GM21737 (cell line): ENCODE results near the gene KCNH1.
"Not testable (repeated sequence)": the region's sequence is repeated elsewhere in the genome, so short reads cannot be mapped to it uniquely, and the experiment has no call there.

ENCODE experiments used
- ATAC-seq: cut with Tn5 transposase; IDR thresholded peaks from one replicate; pipeline ENCODE4 v1.9.1; 2021; ENCODE audit warnings: mild to moderate bottlenecking, moderate library complexity; ENCODE audit not compliant: unreplicated experiment

The KCNH1 gene

DNA sequence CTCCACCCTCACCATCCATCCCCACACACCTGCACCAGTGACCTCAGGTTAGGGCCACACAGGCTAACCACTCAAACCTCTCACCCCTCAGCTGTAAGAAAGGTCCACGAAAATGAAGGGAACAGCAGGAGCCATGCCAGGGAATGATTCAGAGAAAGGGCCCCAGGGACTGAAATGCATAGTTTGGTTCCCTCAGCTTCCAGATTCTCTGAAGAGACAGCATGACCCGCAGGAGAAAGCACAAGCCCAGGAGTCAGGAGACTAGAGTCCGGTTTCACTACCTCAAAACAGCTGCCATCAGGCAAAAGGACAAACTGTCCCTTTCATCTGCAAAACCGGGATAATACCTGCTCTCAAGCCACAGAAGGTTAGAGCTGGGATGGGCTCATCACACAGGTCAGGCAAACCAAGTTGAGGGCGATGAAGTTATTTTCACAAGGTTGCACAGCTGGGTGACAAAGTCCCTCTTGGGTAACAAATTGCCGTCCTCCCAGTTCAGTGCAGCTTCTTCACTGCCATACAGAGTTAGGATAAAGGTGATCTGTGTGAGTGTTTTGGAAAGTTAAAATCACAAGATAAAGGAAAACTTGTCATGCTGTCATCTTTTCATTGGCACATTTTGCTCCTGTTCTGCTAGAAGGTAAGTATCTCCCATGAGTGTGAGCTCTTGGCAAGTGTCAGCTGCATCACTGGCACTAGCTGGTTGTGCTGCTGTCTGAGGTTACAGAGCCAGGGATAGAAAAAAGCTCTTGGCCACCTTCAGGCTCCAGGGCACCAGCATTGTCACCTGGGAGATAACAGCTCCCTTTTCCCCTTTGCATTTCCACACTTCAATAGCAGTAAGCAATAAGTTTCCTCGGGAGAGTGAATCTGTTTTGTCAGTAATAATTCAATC, 120.4 kb downstream of the KCNH1 start:
- no peak for ATAC-seq

- ATAC-seq: not testable (repeated sequence)
Observed at GRCh38 chr1:211011128-211011527, 122.8 kb downstream of the KCNH1 start.

DNA sequence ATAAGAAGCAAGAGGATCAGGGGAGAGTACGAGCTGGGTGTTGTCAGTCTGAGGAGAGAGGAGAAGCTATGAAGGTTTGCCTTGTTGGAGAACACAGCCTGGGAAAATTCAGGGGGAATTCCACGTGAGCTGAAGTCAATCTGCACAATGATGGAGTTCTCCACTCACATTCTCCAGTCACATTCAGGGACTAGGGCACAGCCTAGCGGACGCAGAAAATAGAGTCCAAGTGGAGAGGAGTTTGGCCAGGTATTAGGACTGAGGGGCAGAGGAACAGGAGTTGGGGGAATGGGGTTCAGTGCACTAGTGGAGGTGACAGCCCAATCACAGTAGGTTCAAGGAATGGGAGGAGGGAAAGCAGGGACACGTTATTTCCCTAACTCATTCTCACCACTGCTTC, 124.0 kb downstream of the KCNH1 start:
- ATAC-seq: no peak

DNA sequence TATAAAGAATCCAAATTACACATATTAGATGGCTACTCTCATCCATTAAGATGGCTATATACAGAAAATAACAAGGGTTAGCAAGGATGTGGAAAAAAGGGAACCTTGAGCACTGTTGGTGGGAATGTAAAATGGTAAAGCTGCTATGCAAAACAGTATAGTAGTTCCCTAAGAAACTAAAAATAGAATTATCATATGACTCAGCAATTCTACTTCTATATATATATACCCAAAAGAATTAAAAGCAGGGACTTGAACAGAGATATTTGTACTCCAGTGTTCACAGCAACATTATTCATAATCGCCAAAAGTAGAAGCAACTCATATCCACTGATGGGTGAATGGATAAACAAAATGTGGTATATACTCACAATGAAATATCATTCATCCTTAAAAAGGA, 126.1 kb downstream of the KCNH1 start:
- no peak for ATAC-seq

DNA sequence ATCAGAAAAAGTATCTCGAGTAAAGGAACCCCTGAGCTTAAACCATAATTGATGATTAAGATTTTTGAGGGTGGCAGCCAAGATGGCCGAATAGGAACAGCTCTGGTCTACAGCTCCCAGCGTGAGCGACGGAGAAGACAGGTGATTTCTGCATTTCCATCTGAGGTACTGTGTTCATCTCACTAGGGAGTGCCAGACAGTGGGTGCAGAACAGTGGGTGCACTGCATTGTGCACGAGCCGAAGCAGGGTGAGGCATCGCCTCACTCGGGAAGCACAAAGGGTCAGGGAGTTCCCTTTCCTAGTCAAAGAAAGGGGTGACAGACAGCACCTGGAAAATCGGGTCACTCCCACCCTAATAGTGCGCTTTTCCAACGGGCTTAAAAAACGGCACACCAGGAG, 138.0 kb downstream of the KCNH1 start:
- ATAC-seq: not testable (repeated sequence)

DNA sequence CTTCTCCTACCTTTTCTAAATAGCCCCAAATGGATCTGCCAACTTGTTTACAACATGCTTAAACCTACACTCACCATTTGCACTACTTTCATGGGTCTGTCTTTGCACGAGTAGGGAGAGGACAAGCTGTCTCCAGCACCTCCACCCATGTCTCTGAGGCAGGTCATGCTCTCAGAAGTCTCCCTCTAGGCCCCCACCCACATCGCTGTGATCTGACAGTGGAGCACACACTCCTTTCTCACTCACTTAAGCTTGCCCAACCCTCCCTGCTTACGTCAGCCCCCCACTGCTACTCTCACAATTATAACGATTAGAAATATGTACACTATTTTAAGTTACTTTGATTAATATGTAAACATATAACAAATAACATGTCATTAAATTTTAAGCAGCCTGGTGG, 141.1 kb downstream of the KCNH1 start:
- ATAC-seq: no peak

GRCh38 chr1:210989905-210990304, 144.0 kb downstream of the KCNH1 start:
- no peak for ATAC-seq

DNA sequence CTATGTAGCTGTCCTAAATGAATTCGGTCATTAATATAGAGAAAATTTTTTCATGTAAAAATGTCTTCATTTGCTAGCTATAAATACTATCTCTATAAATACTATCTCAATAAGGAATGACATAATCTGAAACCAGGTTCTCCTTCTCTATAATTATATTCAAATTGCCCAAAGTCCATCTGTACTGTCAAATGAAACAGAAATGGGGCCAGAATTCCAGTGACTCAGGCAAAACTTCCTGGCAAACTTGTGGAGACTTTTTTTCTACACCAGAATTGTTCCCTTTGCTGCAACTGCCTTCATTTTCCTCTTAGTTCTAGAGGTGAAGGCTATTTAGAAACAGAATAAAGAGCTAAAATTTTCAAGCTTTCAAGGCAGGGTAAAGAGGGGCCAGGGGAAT, 152.5 kb downstream of the KCNH1 start:
- ATAC-seq: no peak

DNA sequence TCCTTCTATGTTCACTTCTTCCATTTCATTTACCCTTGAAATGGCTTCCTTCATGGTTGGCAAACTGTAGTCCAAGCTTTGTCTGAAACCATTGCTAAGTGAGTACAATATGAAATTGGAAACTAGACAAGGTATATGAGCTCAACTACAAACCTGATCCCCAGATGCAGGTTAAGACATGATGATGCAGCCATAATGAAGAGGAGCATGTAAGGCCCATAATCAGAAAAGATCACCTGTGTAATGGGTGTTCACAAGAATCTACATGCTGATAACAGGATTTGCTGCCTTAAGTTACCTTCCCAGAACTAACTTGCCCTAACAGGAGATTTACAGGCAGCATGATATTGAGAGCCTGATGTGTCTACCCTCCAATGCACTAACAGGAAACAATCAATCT, 153.9 kb downstream of the KCNH1 start:
- ATAC-seq: no peak

- no peak for ATAC-seq
Observed at GRCh38 chr1:210978974-210979354, 155.0 kb downstream of the KCNH1 start.

DNA sequence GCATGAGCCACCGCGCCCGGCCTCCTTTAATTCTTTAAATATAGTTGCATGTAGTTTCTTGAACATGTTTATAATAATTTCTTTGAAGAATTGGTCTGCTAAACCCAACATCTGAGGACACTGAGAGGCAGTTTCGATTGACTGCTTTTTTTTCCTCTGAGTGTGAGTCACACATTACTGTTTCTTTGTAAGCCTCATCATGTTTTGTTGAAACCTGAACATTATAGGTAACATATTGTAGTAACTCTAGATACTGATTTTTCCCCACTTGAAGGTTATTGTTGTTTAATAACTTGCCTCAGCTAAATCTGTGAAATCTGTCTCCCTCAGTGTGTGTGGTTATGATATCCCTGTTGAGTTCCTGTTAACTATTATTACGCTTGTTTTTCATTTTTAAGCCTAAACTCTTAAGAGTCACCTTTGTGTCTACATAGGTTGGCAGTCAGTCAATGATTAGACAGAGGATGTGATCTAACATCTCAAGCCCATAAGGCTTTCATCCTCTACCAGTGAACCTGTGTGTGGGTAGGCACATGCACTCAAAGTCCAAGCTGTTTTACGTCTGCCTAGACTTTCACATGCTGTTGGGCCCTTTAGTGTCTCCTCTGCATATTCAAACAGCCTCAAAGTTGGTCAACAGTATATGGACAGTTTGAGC, 155.5 kb downstream of the KCNH1 start:
- no peak for ATAC-seq

DNA sequence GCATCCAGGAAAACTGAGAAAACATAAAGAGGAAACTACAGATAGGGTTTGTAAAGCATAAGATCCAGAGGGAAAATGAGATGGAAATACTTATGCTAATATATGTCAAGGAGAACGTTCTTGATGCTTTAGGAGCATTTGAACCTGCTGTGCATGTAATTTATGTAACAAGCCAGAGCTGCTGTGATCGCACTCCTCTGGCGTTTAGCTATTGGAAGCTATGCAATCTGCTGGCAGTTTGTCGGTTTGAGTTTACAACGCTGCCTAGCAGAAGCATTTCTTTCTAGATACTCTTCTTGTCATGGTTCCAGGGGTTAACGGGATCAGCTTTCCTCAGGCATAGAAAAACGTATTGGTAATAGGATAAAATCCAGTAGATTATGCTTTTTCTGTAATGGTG, 182.7 kb downstream of the KCNH1 start:
- ATAC-seq: no peak

DNA sequence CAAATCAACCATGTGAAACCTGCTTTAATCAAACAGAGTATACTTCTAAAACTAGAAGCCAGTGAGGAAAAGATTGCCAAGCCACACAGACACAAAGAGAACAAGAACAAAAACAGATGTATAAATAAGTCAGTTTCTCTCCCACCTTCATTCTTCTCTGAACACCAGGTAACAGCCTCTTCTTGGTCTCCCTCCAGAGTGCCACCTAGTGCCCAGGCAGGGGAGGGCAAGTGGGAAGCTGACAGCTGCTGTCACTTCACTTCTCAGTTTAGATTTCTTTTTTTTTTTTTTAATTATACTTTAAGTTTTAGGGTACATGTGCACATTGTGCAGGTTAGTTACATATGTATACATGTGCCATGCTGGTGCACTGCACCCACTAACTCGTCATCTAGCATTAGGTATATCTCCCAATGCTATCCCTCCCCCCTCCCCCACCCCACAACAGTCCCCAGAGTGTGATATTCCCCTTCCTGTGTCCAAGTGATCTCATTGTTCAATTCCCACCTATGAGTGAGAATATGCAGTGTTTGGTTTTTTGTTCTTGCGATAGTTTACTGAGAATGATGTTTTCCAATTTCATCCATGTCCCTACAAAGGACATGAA, 183.9 kb downstream of the KCNH1 start:
- not testable (repeated sequence) for ATAC-seq

DNA sequence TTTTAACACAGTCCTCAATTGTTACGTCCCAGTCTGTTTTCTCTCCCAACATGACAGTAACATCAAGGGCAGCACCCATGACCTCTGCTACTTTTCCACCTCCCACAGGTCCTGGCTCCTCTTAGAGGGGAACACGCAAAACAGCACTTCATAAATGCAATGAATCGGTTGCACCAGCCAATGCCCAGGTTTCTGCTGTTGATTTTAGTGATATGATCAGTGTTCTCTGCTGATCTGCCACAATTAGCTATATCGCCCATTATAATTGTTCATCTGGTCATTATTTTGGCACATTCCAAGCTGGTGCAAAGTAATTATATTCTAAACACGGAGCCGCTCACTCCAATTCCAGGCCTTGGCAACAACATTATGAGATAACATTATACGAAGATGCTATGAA, 184.5 kb downstream of the KCNH1 start:
- ATAC-seq: no peak

DNA sequence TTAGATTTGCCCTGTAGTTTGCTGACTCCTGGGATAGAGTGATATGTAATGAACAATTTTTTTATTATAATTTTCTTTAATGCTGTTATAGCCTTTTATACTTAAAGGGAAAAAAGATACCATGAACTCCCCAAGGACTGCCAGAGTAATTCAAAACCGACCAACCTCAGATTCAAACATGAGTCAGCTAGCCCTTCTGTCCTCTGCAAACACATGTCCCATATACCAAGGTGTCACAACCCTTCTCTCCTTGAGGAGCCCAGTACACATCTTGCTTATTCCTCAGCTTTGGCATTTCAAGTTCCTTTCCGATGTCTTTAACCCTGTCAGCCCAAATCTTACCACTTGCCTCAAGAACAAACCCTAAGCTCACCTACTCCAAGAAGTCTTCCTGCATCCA, 184.9 kb downstream of the KCNH1 start:
- ATAC-seq: no peak

DNA sequence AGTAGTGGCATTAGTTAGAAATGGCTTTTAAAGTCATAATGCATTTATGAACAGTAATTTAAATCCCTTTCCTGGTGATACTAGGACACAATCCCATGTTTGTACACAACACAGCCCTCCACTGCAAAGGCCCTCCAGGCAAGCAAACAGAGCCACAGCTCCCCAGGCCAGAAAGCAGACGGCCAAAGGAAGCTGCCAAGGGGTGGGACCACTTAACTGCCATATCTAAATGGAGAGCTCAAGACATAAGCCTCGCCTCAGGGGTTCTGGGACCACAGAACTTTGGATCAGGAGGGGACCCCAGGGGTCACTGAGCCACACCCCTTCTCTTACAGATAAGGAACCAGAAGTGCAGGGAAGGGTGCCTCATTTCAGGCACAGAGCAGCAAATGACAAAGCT, 189.7 kb downstream of the KCNH1 start:
- no peak for ATAC-seq

DNA sequence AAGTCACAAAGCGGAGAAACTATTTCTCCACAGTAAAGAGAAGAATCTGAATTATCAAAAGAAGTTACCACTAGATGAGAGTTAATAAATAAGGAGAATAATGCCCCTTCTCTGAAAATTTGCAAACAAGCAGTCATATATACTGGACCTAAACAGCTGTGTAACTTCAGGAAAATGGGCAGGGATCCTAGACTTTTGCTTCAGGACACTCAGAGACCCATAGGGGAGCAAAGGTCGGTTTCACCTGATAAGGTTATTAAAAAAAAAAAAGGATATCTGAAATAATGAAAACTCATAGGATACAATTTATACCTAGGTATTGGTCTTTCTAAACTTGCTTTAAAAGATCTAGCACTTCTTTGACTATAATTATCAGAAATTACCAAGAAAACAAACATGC, 191.4 kb downstream of the KCNH1 start:
- ATAC-seq: no peak

DNA sequence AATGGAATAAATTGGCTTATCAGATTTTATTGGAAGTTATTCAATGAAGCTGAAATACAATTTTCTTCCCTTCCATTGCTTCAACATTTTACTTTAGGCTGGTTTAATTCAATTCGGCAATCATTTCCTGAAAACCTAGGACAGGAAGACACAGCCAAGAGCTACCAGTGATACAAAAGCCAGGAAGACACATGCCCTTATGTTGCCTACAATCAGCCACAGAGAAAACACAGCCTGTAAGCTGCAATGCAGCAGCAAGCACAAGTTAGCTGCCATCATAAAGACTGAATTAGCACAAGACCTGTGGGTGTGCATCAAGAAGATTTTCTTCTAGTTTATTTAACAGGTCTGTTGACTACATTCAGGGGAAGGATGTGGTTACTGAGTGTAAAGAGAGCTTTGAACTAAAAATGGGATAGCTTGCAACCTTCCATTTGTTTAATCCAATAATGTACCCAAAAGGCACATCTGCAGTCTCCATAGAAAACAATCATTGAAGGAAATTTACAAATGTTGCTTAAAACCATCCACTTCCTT, 193.8 kb downstream of the KCNH1 start:
- ATAC-seq: no peak

DNA sequence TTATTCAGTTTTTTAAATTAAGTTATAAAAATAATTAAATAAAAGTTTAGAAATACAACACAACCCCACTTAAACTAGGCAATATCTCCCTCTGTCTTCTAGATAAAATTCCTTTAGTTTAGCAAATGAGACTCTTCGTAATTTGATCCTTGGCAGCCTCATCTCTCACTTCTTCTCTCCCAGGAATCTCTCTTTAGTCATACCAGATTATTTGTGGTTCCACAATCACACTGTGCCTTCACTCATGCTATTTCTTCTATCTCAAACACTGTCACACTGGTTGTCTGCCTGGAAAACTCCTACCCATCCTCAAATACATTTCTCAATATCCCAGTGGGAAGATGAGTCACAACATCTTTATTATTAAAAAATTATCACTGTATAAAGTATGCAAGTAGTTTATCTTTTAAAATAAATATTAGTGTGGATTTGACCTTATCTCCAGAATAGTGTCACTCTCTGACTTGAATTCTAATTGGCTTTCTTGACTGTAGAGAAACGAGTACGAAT, 195.5 kb downstream of the KCNH1 start:
- ATAC-seq: no peak

- no peak for ATAC-seq
Observed at GRCh38 chr1:210937846-210938245, 196.1 kb downstream of the KCNH1 start.

DNA sequence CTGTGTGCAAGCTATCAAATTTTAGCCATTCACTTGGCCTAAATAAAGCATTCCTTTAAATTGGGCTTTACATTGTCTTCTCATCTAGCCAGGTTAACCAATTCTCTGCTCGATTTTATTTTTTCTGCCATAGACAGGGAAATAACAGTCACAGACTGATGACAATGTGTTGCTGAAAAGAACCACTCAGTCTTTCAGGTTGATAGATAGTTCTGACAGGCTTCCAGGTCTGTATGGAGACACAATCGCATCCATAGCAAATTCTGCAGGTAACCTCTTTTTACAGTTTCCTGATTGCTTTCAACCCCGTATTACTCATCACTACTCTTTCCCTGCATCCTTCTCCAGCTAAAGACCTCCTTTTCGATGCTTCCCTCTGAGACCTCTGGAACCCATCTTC, 198.0 kb downstream of the KCNH1 start:
- ATAC-seq: no peak

GRCh38 chr1:210932104-210932503, 201.8 kb downstream of the KCNH1 start:
- ATAC-seq: no peak
